Measurements from ENCODE around the gene IL1RL1. TPM values are rescaled to one million over a fixed set of nuclear protein-coding genes. Genes with fewer than 3 reads are reported as not detected.

IL1RL1 gene
- total RNA-seq, 2 experiments from 2014 or later, result not detected

DNA sequence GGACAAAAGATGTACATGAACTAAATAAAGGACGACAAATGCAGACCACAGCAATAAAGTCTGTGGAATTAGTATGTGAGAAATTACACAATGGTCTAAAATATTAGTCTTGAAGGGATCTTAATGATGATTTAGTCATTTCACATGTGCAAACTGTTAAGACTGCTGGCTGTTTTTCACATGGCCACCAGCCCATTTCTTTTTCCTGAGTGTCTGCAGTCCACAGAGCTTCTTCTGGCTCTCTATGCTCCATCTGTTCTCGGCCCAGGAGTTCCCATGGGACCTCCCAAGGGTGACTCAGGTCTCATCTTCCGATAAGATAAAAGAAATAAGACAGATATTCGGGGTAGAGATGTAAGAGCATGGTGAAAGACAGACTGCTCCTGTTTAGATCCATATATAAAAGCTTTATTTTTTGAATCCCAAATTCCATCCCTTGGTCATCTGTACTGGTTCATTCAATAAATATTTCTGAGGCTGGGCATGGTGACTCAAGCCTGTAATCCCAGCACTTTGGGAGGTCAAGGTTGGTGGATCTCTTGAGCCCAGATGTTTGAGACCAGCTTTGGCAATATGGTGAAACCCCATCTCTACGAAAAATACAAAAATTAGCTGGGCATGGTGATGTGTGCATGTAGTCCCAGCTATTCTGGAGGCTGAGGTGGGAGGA, 20.1 kb downstream of the IL1RL1 start:
- Histone ChIP-seq H4K20me1 (ENCODE audit: insufficient read depth, low read length) (no peaks in the 10 kb centered on the region), H3K4me1 (ENCODE audit: insufficient read depth, low read length, poor library complexity, severe bottlenecking) (no peaks in the 10 kb centered on the region), H3K36me3 (ENCODE audit: insufficient read depth, low read length) (no peaks in the 10 kb centered on the region), H3K4me3 (ENCODE audit: low read depth, low read length, poor library complexity, severe bottlenecking) (no peak overlapping the region), H3K4me2 (ENCODE audit: low read length) (no peak overlapping the region), H3K27ac (ENCODE audit: low read depth, low read length, poor library complexity, severe bottlenecking) (no peak overlapping the region), H2AFZ (ENCODE audit: low read length) (no peak overlapping the region), H3K9me3 (ENCODE audit: low read length) (no peaks in the 10 kb centered on the region), H3K79me2 (ENCODE audit: insufficient read depth, low read depth, low read length) (no peaks in the 10 kb centered on the region), H3K9me2 (ENCODE audit: insufficient read depth, low read length) (no peaks in the 10 kb centered on the region)
- intact Hi-C loops (cut with micrococcal nuclease; ENCODE audit: unreplicated experiment), result no loop called here
- TF ChIP-seq, protein P1, sequence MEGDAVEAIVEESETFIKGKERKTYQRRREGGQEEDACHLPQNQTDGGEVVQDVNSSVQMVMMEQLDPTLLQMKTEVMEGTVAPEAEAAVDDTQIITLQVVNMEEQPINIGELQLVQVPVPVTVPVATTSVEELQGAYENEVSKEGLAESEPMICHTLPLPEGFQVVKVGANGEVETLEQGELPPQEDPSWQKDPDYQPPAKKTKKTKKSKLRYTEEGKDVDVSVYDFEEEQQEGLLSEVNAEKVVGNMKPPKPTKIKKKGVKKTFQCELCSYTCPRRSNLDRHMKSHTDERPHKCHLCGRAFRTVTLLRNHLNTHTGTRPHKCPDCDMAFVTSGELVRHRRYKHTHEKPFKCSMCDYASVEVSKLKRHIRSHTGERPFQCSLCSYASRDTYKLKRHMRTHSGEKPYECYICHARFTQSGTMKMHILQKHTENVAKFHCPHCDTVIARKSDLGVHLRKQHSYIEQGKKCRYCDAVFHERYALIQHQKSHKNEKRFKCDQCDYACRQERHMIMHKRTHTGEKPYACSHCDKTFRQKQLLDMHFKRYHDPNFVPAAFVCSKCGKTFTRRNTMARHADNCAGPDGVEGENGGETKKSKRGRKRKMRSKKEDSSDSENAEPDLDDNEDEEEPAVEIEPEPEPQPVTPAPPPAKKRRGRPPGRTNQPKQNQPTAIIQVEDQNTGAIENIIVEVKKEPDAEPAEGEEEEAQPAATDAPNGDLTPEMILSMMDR (conservative IDR thresholded peaks at IDR 0.05; ENCODE audit: low read length), result no peak
- no peak for TF ChIP-seq EZH2phosphoT487 (IDR thresholded peaks at IDR 0.05; ENCODE audit: borderline replicate concordance, low read depth, low read length)
- POLR2A ChIA-PET, result no interaction called here
- DNase-seq (ENCODE audit: low spot score), result no peak
- BruUV-seq (replicated peaks), result no TSS peak
- CTCF ChIA-PET (ENCODE audit: unreplicated experiment), result no interaction called here

DNA sequence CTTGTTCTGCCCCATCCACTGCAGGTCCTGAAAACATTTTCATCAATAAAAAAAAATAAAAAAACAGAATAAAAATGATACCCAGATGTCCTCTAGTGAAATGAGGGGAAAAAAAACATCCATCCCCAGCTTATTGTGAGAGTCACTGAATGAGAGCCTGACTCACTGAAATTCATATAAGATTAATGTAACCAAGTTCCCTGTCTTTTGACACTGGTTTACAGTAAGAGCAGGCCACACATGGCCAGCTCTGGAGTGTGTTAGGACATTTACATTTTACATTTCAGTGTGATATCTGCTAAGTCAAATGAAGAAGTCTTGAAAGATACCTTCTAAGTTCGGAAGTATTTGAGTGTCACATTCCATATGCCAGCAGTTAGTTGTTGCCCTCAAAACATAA, 23.1 kb downstream of the IL1RL1 start:
- Histone ChIP-seq H4K20me1 (ENCODE audit: insufficient read depth, low read length) (no peaks in the 10 kb centered on the region), H3K36me3 (ENCODE audit: insufficient read depth, low read length) (no peaks in the 10 kb centered on the region), H2AFZ (ENCODE audit: low read length) (no peak overlapping the region), H3K79me2 (ENCODE audit: insufficient read depth, low read depth, low read length) (no peaks in the 10 kb centered on the region), H3K9me2 (ENCODE audit: insufficient read depth, low read length) (no peaks in the 10 kb centered on the region), H3K9me3 (ENCODE audit: low read length) (no peaks in the 10 kb centered on the region), H3K4me1 (ENCODE audit: insufficient read depth, low read length, poor library complexity, severe bottlenecking) (no peaks in the 10 kb centered on the region), H3K4me3 (ENCODE audit: low read depth, low read length, poor library complexity, severe bottlenecking) (no peak overlapping the region), H3K4me2 (ENCODE audit: low read length) (no peak overlapping the region), H3K27ac (ENCODE audit: low read depth, low read length, poor library complexity, severe bottlenecking) (no peak overlapping the region)
- BruUV-seq (replicated peaks), result no TSS peak
- DNase-seq (ENCODE audit: low spot score), result no peak
- ChIA-PET POLR2A (no interaction called here), CTCF (ENCODE audit: unreplicated experiment) (no interaction called here)
- TF ChIP-seq, protein P1 (conservative IDR thresholded peaks at IDR 0.05; ENCODE audit: low read length), result no peak
- no peak for TF ChIP-seq EZH2phosphoT487 (IDR thresholded peaks at IDR 0.05; ENCODE audit: borderline replicate concordance, low read depth, low read length)
- intact Hi-C loops (cut with micrococcal nuclease; ENCODE audit: unreplicated experiment), result no loop called here

DNA sequence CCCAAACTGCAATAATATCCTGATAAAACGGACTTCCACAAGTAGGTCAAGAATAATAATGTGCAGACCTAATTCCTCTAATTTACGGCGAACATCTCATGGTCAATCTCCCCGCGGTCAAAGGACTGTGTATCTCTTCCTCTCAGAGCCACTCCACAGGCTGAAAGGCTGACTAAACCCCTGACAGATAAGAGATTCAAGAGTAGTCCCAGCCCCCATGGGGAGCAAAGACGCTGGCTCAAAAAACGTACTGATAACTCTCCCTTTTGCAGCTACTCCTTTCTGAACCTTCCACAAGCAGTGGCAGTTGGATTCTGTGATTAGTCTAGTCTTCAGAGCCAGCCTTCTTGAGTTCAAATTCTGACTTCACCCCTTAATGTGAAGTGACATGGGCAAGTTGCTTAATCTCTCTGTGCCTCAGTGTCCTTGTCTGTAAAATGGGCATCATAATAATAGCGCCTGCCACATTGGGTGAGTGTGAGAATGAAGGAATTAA, 24.6 kb downstream of the IL1RL1 start:
- POLR2A ChIA-PET, result no interaction called here
- H3K9me3 ChIP-seq (ENCODE audit: low read length), result no peaks in the 10 kb centered on the region
- no peaks in the 10 kb centered on the region for H3K36me3 ChIP-seq (ENCODE audit: insufficient read depth, low read length)
- CTCF ChIA-PET (ENCODE audit: unreplicated experiment), result no interaction called here
- no peak overlapping the region for H3K4me2 ChIP-seq (ENCODE audit: low read length)
- DNase-seq (ENCODE audit: low spot score), result no peak
- H3K27ac ChIP-seq (ENCODE audit: low read depth, low read length, poor library complexity, severe bottlenecking), result no peak overlapping the region
- H3K9me2 ChIP-seq (ENCODE audit: insufficient read depth, low read length), result no peaks in the 10 kb centered on the region
- H3K4me1 ChIP-seq (ENCODE audit: insufficient read depth, low read length, poor library complexity, severe bottlenecking), result no peaks in the 10 kb centered on the region
- intact Hi-C loops (cut with micrococcal nuclease; ENCODE audit: unreplicated experiment), result no loop called here
- no peaks in the 10 kb centered on the region for H4K20me1 ChIP-seq (ENCODE audit: insufficient read depth, low read length)
- TF ChIP-seq EZH2phosphoT487 (IDR thresholded peaks at IDR 0.05; ENCODE audit: borderline replicate concordance, low read depth, low read length), result no peak
- TF ChIP-seq, protein P1 (conservative IDR thresholded peaks at IDR 0.05; ENCODE audit: low read length), result no peak
- no peaks in the 10 kb centered on the region for H3K79me2 ChIP-seq (ENCODE audit: insufficient read depth, low read depth, low read length)
- no peak overlapping the region for H3K4me3 ChIP-seq (ENCODE audit: low read depth, low read length, poor library complexity, severe bottlenecking)
- H2AFZ ChIP-seq (ENCODE audit: low read length), result no peak overlapping the region
- BruUV-seq (replicated peaks), result no TSS peak
